DOHH2 (cell line): ENCODE results near the gene ROR2.

Source experiments
- EZH2phosphoT487 ChIP-seq: fragments of 200-600 bp; sonication (generic); IDR thresholded peaks from 2 replicates; pipeline ENCODE4 v1.6.1; 2017; ENCODE audit warnings: borderline replicate concordance, mild to moderate bottlenecking, antibody characterized with exemption, low read length, moderate library complexity, mixed read lengths
- TF ChIP-seq, protein P1 (sequence below): fragments of 200-600 bp; sonication (generic); IDR thresholded peaks from one replicate; pipeline ENCODE4 v1.5.1; 2014; ENCODE audit warnings: antibody characterized with exemption, mild to moderate bottlenecking, low read depth, low read length; ENCODE audit not compliant: poor library complexity, severe bottlenecking

GRCh38 chr9:91659529-91660495 lies 290.2 kb downstream of the ROR2 start:
- TF ChIP-seq EZH2phosphoT487, result no peak
- TF ChIP-seq, protein P1, sequence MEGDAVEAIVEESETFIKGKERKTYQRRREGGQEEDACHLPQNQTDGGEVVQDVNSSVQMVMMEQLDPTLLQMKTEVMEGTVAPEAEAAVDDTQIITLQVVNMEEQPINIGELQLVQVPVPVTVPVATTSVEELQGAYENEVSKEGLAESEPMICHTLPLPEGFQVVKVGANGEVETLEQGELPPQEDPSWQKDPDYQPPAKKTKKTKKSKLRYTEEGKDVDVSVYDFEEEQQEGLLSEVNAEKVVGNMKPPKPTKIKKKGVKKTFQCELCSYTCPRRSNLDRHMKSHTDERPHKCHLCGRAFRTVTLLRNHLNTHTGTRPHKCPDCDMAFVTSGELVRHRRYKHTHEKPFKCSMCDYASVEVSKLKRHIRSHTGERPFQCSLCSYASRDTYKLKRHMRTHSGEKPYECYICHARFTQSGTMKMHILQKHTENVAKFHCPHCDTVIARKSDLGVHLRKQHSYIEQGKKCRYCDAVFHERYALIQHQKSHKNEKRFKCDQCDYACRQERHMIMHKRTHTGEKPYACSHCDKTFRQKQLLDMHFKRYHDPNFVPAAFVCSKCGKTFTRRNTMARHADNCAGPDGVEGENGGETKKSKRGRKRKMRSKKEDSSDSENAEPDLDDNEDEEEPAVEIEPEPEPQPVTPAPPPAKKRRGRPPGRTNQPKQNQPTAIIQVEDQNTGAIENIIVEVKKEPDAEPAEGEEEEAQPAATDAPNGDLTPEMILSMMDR, result peak; percentile 15
